Inferior parietal cortex (tissue), 1 donor: ENCODE results near the gene PSMB2.

ENCODE experiments used
- DNase-seq: peaks from one replicate; pipeline ENCODE4 v3.0.0-alpha.2; 2016; ENCODE audit errors: extremely low spot score

Gene PSMB2

DNA sequence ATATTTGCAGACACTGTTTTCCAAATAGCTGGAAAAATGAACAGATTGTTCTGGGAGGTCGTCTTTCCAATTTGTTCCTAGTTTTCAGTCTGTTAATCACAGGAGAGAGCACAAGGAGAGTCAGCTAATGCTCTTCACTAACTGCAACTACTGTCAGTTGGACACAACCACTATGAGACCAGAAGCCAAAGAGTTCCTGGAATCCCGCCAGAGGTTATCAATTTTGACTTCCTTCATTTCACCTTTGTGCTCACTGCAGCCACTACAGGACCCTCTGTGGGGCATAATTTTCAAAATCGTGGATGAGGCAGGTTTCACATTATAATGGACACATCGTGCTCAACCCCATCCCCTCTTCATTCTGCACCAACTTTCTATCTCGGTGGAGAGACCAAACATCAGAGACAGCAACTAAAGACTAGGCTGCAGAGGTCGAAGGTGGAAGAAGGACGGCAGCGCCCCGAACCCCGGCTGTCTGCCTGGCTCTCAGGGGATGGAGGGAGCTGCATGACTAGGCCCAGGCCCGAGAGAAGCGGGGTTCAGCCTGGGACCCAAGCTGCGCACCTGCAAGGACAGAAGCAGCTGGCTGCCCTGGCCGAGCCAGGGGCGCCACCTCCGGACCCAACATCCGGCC, 84.7 kb downstream of the PSMB2 start:
- no peak for DNase-seq

DNA sequence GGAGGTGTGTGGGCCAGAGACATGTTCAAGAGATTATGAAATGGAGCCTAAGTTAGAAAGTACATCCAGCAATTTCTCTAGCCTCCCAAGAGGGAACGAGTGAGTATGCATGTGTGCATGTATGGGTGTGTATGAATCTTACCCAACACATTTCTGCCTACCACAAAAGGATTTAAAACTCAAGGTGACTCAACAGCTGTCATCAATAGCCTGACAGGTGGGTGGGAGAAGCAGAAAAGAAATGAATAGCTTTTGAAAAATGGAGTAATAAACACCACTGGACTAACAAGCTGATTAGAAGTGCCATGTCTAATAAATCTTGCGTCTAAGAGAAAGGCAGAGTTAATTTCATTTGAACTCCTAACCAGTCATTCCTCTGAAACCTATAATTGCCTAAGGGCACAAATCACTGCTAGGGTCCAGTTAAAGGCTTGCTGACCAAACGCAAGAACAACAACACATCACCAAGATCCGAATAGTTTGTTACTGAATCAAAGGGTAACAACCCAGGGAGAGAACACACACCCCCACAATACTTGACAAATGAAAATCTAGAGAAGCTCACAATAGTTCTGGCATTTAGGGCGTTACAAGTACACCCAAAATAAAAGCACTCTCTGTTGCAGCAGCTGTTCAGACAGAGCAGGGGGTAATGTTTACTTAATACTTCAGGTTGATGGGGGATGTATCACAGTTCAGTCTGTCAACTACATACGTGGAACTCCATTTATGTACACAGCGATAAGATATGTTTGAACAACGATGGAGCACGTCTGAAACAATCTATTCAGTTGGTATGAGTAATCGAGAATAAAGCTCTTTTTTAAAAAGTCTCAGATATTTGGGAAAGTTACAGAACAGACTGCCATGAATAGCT, 85.5 kb downstream of the PSMB2 start:
- no peak for DNase-seq

GRCh38 chr1:35555212-35555584, 86.1 kb downstream of the PSMB2 start:
- DNase-seq: no peak

DNA sequence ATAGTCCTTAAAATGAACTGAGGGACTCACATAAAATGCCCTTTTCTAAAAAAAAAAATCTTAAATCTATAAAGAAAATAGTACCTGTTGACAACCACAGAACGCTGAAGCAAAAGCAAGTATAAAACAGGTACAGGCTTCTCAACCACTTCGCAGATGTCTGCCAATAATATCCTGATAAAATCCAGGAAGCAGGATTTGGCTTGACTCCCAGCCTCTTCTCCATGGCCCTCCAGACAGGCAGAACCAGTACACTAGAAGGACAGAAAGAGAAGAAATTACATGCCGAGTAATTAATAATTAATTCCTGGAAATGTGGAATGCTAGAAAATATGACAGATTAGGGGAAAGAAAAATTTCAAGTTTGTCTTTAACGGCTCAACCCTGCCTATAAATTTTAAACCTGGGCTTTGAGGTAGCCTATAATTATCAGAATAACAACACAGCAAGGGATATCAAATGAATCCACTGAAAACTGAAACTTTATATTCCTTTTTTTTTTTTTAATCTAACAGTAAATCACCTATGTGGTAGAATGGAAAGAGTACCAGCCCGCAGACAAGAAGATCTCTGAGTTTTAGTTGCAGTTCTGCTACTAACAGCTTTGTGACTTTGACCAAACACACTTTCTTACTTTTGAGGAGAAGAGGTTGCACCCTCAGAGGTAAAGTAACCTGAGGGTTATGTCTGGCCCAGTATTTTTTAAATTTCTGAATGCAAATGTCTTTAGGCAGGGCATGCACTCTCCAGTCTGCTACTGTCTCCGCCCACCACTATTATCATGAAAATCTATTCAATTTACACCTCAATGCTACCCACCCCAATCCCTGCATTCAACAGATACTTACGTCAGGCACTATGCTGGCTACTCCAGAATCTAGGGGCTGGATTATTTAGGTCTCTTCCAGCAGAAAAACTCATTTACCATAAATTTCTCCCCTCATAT, 86.8 kb downstream of the PSMB2 start:
- DNase-seq: no peak

DNA sequence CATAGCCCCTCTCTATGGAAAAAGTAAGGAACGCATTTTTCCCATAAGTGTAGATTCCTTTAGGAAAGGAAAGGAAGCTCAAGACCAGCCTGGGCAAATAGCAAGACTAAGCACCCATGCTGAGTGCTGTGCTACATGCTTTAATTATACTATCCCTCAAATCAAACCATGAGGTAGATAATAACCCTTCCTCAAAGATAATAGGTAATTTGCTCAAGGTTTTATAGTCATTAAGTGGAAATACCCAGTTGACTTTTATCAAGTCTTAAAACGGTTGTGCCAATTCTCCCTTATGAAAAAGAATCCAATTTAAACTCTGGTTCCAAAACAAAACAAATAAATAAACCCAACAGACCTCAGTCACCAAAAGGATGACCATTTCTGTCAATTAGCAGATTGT, 87.5 kb downstream of the PSMB2 start:
- DNase-seq: no peak
